ENCODE data around the gene ANO6.
"Not testable (repeated sequence)": the region's sequence is repeated elsewhere in the genome, so short reads cannot be mapped to it uniquely, and the experiment has no call there.

The ANO6 gene

GRCh38 chr12:45215419-45216229 lies at the start of gene ANO6:
ANO6 (plus strand) TSS chr12:45216095; CDS start chr12:45216322, 227 bp downstream.
- DNase-seq (ENCODE audit: low read depth in 2 of 2), result peak; percentile 54 to 59

- no peak for DNase-seq (ENCODE audit: low read depth in 2 of 2)
These were observed 46.9 kb upstream of the ANO6 start for GRCh38 chr12:45168976-45169375.

- DNase-seq (ENCODE audit: low read depth in 2 of 2), result peak; percentile 21 to 54
These were observed 45.3 kb upstream of the ANO6 start for GRCh38 chr12:45170456-45171042.

GRCh38 chr12:45173293-45173692 lies 42.6 kb upstream of the ANO6 start:
- not testable (repeated sequence) for DNase-seq (ENCODE audit: low read depth in 2 of 2)

- no peak for DNase-seq (ENCODE audit: low read depth in 2 of 2)
These were observed 41.3 kb upstream of the ANO6 start for GRCh38 chr12:45174595-45174994.

- no peak for DNase-seq (ENCODE audit: low read depth in 2 of 2)
These were observed 37.1 kb upstream of the ANO6 start for GRCh38 chr12:45178771-45179170.

- no peak for DNase-seq (ENCODE audit: low read depth in 2 of 2)
These were observed 33.4 kb upstream of the ANO6 start for GRCh38 chr12:45182511-45182910.

- no peak for DNase-seq (ENCODE audit: low read depth in 2 of 2)
These were observed 32.6 kb upstream of the ANO6 start for GRCh38 chr12:45183246-45183645.

- DNase-seq (ENCODE audit: low read depth in 2 of 2), result no peak
These were observed 31.5 kb upstream of the ANO6 start for GRCh38 chr12:45184147-45184963.

GRCh38 chr12:45186762-45187161 lies 29.1 kb upstream of the ANO6 start:
- no peak for DNase-seq (ENCODE audit: low read depth in 2 of 2)

- DNase-seq (ENCODE audit: low read depth in 2 of 2), result no peak
These were observed 26.0 kb upstream of the ANO6 start for GRCh38 chr12:45189766-45190403.

GRCh38 chr12:45191239-45191638 lies 24.7 kb upstream of the ANO6 start:
- no peak for DNase-seq (ENCODE audit: low read depth in 2 of 2)

GRCh38 chr12:45192707-45193106 lies 23.2 kb upstream of the ANO6 start:
- DNase-seq (ENCODE audit: low read depth in 2 of 2), result no peak

GRCh38 chr12:45200491-45201043 lies 15.3 kb upstream of the ANO6 start:
- DNase-seq (ENCODE audit: low read depth in 2 of 2), result no peak

- DNase-seq (ENCODE audit: low read depth in 2 of 2), result no peak
These were observed 12.1 kb upstream of the ANO6 start for GRCh38 chr12:45203767-45204166.

- DNase-seq (ENCODE audit: low read depth in 2 of 2), result no peak
These were observed 11.1 kb upstream of the ANO6 start for GRCh38 chr12:45204757-45205156.

GRCh38 chr12:45205165-45205825 lies 10.6 kb upstream of the ANO6 start:
- no peak for DNase-seq (ENCODE audit: low read depth in 2 of 2)

GRCh38 chr12:45208604-45209487 lies 7.0 kb upstream of the ANO6 start:
- no peak for DNase-seq (ENCODE audit: low read depth in 2 of 2)

GRCh38 chr12:45209784-45210183 lies 6.1 kb upstream of the ANO6 start:
- DNase-seq (ENCODE audit: low read depth in 2 of 2), result no peak

GRCh38 chr12:45212064-45212463 lies 3.8 kb upstream of the ANO6 start:
- no peak for DNase-seq (ENCODE audit: low read depth in 2 of 2)
